B cell (primary cell): ENCODE results near the gene SYNJ1. TPM values are rescaled to one million over a fixed set of nuclear protein-coding genes. Genes with fewer than 3 reads are reported as not detected.

Experiments
- ATAC-seq: fragments of 200-7000 bp; cut with Tn5 transposase; one replicate; pipeline ENCODE4 v1.10.0; 2021; ENCODE audit warnings: low read depth, mild to moderate bottlenecking, moderate number of reproducible peaks, moderate library complexity
- CTCF ChIA-PET: fragments of 350-600 bp; sonication (Branson Sonifier 250); formaldehyde crosslinking; loops from one replicate; lab custom pipeline; 2021; ENCODE audit warnings: antibody characterized with exemption, inconsistent platforms; lab: Charles Lee
- POLR2A ChIA-PET: fragments of 350-600 bp; sonication (Branson Sonifier 250); formaldehyde crosslinking; loops from one replicate; lab custom pipeline; 2021; ENCODE audit warnings: antibody characterized with exemption; lab: Charles Lee
- DNase-seq: peaks from one replicate; pipeline ENCODE4 v3.0.0; 2013
- H2AFZ ChIP-seq: 2 replicates; pipeline ENCODE4 v1.6.1; 2012; ENCODE audit warnings: mild to moderate bottlenecking, low read depth, low read length; ENCODE audit not compliant: insufficient read depth, poor library complexity, severe bottlenecking
- H3K27ac ChIP-seq, 2 donors: 1 replicate in 1 of 2; 2 replicates in 1 of 2; pipeline ENCODE4 v1.5.1; 2012 to 2013; ENCODE audit warnings: low read length in 2 of 2, mild to moderate bottlenecking in 2 of 2, moderate library complexity in 1 of 2
- H3K27me3 ChIP-seq, 4 experiments: fragments of 200-600 bp in 1 of 4; sonication (generic) in 1 of 4; replicated peaks in 1 of 4; 1 replicate in 2 of 4; 2 replicates in 2 of 4; pipeline versions ENCODE4 v1.6.1 to v1.7.0; 2013 to 2016; ENCODE audit warnings: low read length in 3 of 4, mild to moderate bottlenecking in 2 of 4, mixed read lengths in 1 of 4, moderate library complexity in 1 of 4; ENCODE audit not compliant: insufficient read depth in 4 of 4, control insufficient read depth in 3 of 4; ENCODE audit errors: control extremely low read depth in 1 of 4
- H3K36me3 ChIP-seq, 2 experiments: replicated peaks in 1 of 2; 1 replicate in 1 of 2; 2 replicates in 1 of 2; pipeline versions ENCODE4 v1.6.1 to v1.7.1; 2013; ENCODE audit warnings: low read length in 1 of 2; ENCODE audit not compliant: insufficient read depth in 2 of 2, control insufficient read depth in 1 of 2; ENCODE audit errors: control extremely low read depth in 1 of 2, extremely low read depth in 1 of 2
- H3K4me1 ChIP-seq, 2 donors: fragments of 200-600 bp in 1 of 2; sonication (generic) in 1 of 2; 1 replicate in 1 of 2; 2 replicates in 1 of 2; pipeline versions ENCODE4 v1.5.1 to v1.6.1; 2013 to 2017; ENCODE audit warnings: low read length in 2 of 2; ENCODE audit not compliant: control insufficient read depth in 2 of 2, insufficient read depth in 2 of 2
- H3K4me2 ChIP-seq: replicated peaks from 2 replicates; pipeline ENCODE3; 2012; ENCODE audit warnings: mild to moderate bottlenecking, low read depth, low read length; ENCODE audit not compliant: poor library complexity, severe bottlenecking
- H3K4me3 ChIP-seq, 5 experiments: fragments of 200-600 bp in 1 of 5; sonication (generic) in 1 of 5; 1 replicate in 3 of 5; 2 replicates in 2 of 5; pipeline versions ENCODE4 v1.5.1 to v1.7.0; 2011 to 2016; ENCODE audit warnings: low read length in 4 of 5, mild to moderate bottlenecking in 4 of 5, low read depth in 2 of 5, control low read depth in 1 of 5, moderate library complexity in 1 of 5; ENCODE audit not compliant: insufficient read depth in 1 of 5; ENCODE audit errors: control extremely low read depth in 1 of 5, extremely low read depth in 1 of 5
- H3K79me2 ChIP-seq: fragments of 200-600 bp; sonication (generic); one replicate; pipeline ENCODE4 v1.6.0; 2016; ENCODE audit warnings: low read length; ENCODE audit not compliant: control insufficient read depth, insufficient read depth
- H3K9ac ChIP-seq: fragments of 200-600 bp; sonication (generic); 2 replicates; pipeline ENCODE4 v1.6.1; 2017; ENCODE audit warnings: mild to moderate bottlenecking, low read length, moderate library complexity
- H3K9me3 ChIP-seq, 3 donors: one replicate each; pipeline versions ENCODE4 v1.6.1 to v1.7.1; 2013; ENCODE audit warnings: low read length in 2 of 3; ENCODE audit not compliant: control insufficient read depth in 2 of 3, insufficient read depth in 1 of 3; ENCODE audit errors: control extremely low read depth in 1 of 3
- H4K20me1 ChIP-seq: 2 replicates; pipeline ENCODE4 v1.6.0; 2012; ENCODE audit warnings: mild to moderate bottlenecking, low read length; ENCODE audit not compliant: insufficient read depth, control insufficient read depth, poor library complexity, severe bottlenecking
- H3K27ac Mint-ChIP-seq: one replicate; pipeline ENCODE4 v1.8.0; 2021; ENCODE audit warnings: mixed read lengths
- H3K27me3 Mint-ChIP-seq: one replicate; pipeline ENCODE4 v1.8.0; 2021; ENCODE audit warnings: mixed read lengths
- H3K4me1 Mint-ChIP-seq: one replicate; pipeline ENCODE4 v1.8.0; 2021; ENCODE audit warnings: mixed read lengths
- H3K4me3 Mint-ChIP-seq: one replicate; pipeline ENCODE4 v1.8.0; 2021; ENCODE audit warnings: mixed read lengths
- H3K9me3 Mint-ChIP-seq: one replicate; pipeline ENCODE4 v1.8.0; 2022; ENCODE audit warnings: mixed read lengths; ENCODE audit not compliant: insufficient read depth
- CTCF ChIP-seq: fragments of 200-600 bp; IDR thresholded peaks from one replicate; pipeline ENCODE4 v1.8.0; 2022; ENCODE audit warnings: antibody characterized with exemption, mild to moderate bottlenecking
- EZH2 ChIP-seq: IDR thresholded peaks from 2 replicates; pipeline ENCODE4 v1.6.1; 2012; ENCODE audit warnings: borderline replicate concordance, low read depth, mild to moderate bottlenecking, moderate library complexity, low read length; ENCODE audit not compliant: insufficient read depth, poor library complexity, severe bottlenecking
- WGBS: methylation state at CpG from one replicate; pipeline ENCODE4 v1.1.5; 2013; ENCODE audit warnings: missing lambda C conversion rate; ENCODE audit not compliant: insufficient coverage; 5-methylcytosine and 5-hydroxymethylcytosine counted together
- intact Hi-C: fragments of 100-400 bp; cut with micrococcal nuclease; formaldehyde crosslinking; loops from one replicate; pipeline ENCODE4 v1.10.0; 2022
- polyA plus RNA-seq: library from polyadenylated mRNA; depleted of rRNA; stranded (reverse); fragments of >200 nt; gene quantifications from 2 replicates; pipeline ENCODE4 v1.2.3, GENCODE V29; 2012
- total RNA-seq, 2 donors: library from RNA; stranded (reverse); fragments of 120-200 nt in 1 of 2; gene quantifications; 1 replicate in 1 of 2; 2 replicates in 1 of 2; pipeline versions ENCODE4 v1.2.3 to v1.2.4, GENCODE V29; 2013 to 2022

SYNJ1 gene
- total and polyA plus RNA-seq, 2 donors (not counting 1 experiment from before 2014, with no cell fraction given), result 2.2 to 9.4 TPM

DNA sequence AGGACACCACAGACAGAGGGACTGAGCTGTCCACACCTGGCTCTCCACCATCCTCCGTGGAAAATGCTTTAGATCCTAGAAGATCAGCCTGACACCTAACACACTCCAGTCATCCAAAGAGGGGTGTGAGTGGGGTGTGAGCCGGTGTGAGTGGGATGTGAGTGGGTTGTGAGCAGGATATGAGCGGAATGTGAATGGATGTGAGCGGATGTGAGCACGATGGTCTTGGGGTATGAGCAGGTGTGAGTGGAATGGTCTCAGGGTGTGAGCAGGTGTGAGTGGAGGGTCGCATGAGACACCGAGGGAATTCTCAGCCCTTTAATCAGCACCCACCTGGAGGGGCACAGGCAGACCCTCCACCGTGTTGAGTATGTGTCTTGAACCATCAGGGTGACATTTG lies 143.3 kb downstream of the SYNJ1 start:
- no peak overlapping the region for H3K4me3 ChIP-seq
- no peaks in the 10 kb centered on the region for H4K20me1 ChIP-seq
- no peaks in the 10 kb centered on the region for H3K79me2 ChIP-seq
- Mint-ChIP-seq H3K27ac (no peak overlapping the region), H3K4me1 (no peaks in the 10 kb centered on the region), H3K9me3 (no peaks in the 10 kb centered on the region), H3K27me3 (no peaks in the 10 kb centered on the region), H3K4me3 (no peak overlapping the region)
- CTCF ChIA-PET, result interaction anchor here (0.8 kb wide), 1 partner anchor 17 kb away, joined by 3 read pairs; no protein-coding TSS in a partner anchor
- H3K9ac ChIP-seq, result no peak overlapping the region
- POLR2A ChIA-PET, result no interaction called here
- no peak overlapping the region for H3K27ac ChIP-seq
- no peak for TF ChIP-seq EZH2
- intact Hi-C loops, result no loop called here
- H3K36me3 ChIP-seq, result no peaks in the 10 kb centered on the region
- ATAC-seq (no peak), DNase-seq (no peak)
- no peak overlapping the region for H3K4me2 ChIP-seq
- H3K9me3 ChIP-seq, result peaks cover 0 to 2% (median 0%) of the 10 kb centered on the region in 3 donors
- no peaks in the 10 kb centered on the region for H3K27me3 ChIP-seq
- WGBS, result no CpG with 5 or more reads among the region's 8 CpGs
- no peak overlapping the region for H2AFZ ChIP-seq
- H3K4me1 ChIP-seq, result no peaks in the 10 kb centered on the region

- POLR2A ChIA-PET, result no interaction called here
- H3K36me3 ChIP-seq, result no peaks in the 10 kb centered on the region
- no peak overlapping the region for H3K9ac ChIP-seq
- H2AFZ ChIP-seq, result no peak overlapping the region
- WGBS, result over 99% methylated on average over 8 of the region's 13 CpGs
- H4K20me1 ChIP-seq, result no peaks in the 10 kb centered on the region
- H3K4me3 Mint-ChIP-seq, result no peak overlapping the region
- H3K27ac ChIP-seq, result no peak overlapping the region
- no peaks in the 10 kb centered on the region for H3K4me1 Mint-ChIP-seq
- DNase-seq (no peak), ATAC-seq (no peak)
- CTCF ChIA-PET, result interaction anchor here (2.4 kb wide), 1 partner anchor 19 kb away, joined by 10 read pairs; no protein-coding TSS in a partner anchor
- H3K4me3 ChIP-seq, result no peak overlapping the region
- H3K27me3 Mint-ChIP-seq, result no peaks in the 10 kb centered on the region
- no peaks in the 10 kb centered on the region for H3K4me1 ChIP-seq
- TF ChIP-seq CTCF, result no peak
- no peak for TF ChIP-seq EZH2
- H3K4me2 ChIP-seq, result no peak overlapping the region
- H3K9me3 ChIP-seq, result peaks cover 0 to 2% (median 0%) of the 10 kb centered on the region in 3 donors
- no peaks in the 10 kb centered on the region for H3K27me3 ChIP-seq
- no peak overlapping the region for H3K27ac Mint-ChIP-seq
- H3K9me3 Mint-ChIP-seq, result no peaks in the 10 kb centered on the region
- no peaks in the 10 kb centered on the region for H3K79me2 ChIP-seq
- intact Hi-C loops, result no loop called here
These were observed 146.1 kb downstream of the SYNJ1 start for GRCh38 chr21:32581732-32582131.
